Stimulated activated CD8-positive, alpha-beta memory T cell treated with anti-CD3 and anti-CD28 coated beads, Interleukin-7, amount 100 ng/mL, for 48 hours (primary cell): ENCODE measurements around the gene TNPO2.

Experiments
- DNase-seq, 2 donors: peaks; one replicate each; pipeline ENCODE4 v3.0.0-alpha.2; 2020; ENCODE audit warnings: low read depth in 1 of 2; ENCODE audit errors: extremely low read depth in 1 of 2

TNPO2 gene

DNA sequence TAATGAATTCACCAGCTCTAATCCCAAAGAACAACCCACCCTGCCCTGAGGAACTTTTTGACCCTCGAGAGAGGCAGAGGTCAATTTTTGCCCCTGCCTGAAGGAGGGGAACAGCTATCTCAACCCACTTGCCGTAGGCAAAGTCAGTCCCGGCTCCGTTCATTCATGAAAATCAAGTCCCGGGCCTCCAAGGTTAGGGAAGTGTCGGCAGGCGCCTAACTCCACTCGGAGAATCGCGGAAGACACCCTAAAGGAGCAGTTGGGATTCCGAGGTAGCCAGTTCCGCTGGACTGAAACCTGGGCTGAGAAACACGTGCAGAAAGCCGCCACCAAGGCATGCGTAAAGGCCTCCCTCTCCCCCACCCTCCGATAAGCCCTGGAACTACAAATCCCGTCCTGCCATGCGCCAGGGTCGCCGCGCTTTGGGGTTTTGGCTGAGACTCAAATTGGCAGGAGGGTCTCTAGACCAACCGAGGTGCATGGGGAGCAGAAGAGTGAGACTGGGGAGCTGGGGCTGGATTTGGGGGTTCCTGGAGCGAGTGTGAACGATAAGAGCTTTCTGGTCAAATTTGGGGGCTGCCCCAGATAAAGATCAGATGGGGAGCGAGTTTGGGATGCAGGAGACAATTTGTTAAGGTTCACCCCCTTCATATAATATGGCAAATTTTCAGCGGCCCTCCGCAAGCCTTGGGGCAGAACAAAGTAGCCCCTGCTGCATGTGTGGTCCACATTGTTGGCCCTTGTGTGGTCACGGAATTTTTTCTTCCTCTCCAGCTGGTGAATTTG lies at the start of gene TNPO2:
TNPO2 (minus strand) TSS at position 292 of the 786 bp plus-strand sequence. CDS start 2,955 bp downstream, outside the sequence.
- peak; percentile 52 to 72 for DNase-seq

GRCh38 chr19:12772323-12772722 lies 48.6 kb upstream of the TNPO2 start:
- DNase-seq: no peak

DNA sequence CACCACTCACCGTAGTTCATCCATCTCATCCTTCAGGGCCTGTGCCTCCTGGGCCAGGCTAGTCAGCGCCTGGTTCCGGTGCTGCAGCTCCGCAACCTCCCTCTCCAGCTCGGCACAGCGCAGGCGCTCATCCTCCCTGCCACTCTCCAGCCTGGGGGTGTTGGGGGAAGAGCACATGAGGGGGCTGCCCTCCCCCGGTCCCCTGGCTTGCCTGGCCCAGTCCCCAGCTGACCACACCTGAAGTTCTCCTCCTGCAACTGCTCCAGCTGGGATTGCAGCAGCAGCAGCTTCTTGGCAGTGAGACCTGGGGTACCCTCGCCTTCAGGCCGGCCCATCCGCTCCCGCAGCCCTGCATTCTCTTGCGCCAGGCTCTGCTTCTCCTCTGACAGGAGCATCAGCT lies 47.2 kb upstream of the TNPO2 start:
- no peak for DNase-seq

- no peak for DNase-seq
Measured at GRCh38 chr19:12769689-12770088, 46.0 kb upstream of the TNPO2 start.

- DNase-seq: no peak
Measured at GRCh38 chr19:12767666-12768065, 43.9 kb upstream of the TNPO2 start.

DNA sequence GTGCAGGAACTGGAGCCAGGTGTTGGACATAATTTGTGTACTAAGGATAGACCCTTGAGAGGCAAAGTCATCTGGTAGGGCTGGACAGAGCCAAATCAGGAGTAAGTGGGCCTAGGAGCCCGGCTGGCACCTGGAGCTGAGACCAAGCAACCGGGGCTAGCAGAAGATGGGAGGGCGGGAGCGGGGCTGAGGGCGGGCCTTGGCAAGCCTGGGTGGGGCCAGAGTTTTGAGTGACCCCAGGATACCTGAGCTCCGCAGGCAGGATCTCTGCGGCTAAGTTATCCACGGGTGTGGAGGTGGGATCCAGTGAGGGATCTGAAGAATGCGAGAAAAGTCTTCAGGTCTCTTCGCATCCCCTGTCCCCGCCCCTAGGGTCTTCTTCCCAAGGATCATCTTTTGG lies 43.4 kb upstream of the TNPO2 start:
- DNase-seq: no peak

DNA sequence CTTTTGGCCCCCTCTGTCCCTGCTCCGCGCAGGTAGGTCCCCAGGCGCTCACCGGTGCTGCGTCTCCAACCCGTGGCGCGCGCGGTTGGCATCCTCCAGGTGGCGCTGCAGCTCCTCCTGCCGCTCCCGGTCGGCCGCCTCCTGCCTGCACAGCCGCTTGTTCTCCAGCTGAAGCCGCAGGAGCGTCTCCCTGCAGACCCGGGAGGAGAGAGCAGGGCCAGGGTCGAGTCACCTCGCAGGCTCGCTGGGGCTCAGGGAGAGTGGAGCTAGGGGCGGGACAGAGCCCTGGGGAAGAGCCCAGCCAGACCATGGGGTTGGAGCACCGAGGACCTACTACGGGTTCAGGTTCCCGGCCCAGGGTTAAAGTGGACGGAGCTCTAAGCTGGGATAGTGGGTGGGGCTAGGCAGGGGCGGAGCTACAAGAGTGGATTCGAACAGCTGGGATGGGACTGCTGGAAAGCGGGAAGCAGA lies 42.4 kb upstream of the TNPO2 start:
- DNase-seq: peak; percentile 50 to 60

DNA sequence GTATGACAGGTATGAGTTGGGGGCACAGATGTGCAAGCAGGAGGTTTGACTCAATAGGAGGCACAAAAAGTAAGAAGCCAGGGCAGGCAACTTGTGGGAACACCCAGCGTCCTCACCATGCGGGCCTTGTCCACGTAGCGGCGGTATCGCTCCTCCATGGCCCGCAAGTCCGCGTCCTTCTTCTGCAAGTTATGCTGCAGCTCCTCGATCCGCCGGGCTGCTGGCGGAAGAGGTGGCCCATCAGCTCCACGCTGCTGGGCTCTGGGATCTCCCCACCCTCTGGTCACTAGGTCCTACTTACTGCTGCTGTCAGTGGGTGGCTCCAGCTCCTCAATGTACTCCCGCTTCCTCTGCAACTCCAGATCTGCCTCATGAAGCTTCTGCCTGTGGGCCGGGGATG lies 41.0 kb upstream of the TNPO2 start:
- DNase-seq: no peak

- DNase-seq: no peak
Measured at GRCh38 chr19:12763100-12763499, 39.4 kb upstream of the TNPO2 start.

- DNase-seq: no peak
Measured at GRCh38 chr19:12759686-12760085, 36.0 kb upstream of the TNPO2 start.

GRCh38 chr19:12757544-12758274 lies 34.0 kb upstream of the TNPO2 start:
- DNase-seq: peak in 1 of 2 donors; percentile 47

- no peak for DNase-seq
Measured at GRCh38 chr19:12756150-12756883, 32.6 kb upstream of the TNPO2 start.

DNA sequence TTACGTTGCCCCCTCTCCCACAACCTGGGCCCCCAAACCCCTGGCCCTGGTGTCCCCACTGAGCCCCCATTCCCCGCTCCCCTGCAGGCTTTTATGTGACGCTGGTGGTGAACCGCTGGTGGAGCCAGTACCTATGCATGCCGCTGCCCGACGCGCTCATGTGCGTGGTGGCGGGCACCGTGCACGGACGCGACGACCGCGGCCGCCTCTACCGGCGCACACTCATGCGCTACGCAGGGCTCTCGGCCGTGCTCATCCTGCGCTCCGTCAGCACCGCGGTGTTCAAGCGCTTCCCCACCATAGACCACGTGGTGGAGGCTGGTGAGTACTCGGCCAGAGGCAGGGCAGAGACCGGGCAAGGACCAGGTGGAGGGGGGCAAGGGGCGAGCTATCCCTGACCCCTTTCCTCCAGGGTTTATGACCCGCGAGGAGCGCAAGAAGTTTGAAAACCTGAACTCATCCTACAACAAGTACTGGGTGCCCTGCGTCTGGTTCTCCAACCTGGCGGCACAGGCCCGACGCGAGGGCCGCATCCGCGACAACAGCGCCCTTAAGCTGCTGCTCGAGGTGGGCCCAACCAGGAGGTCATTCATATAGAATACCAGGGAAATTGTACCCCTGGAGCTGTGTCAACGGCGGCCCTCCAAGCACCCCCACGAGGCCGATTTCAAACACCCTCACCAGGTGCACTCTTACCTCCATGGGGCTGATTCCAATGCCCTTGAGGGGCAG lies 30.9 kb upstream of the TNPO2 start:
- DNase-seq: no peak

DNA sequence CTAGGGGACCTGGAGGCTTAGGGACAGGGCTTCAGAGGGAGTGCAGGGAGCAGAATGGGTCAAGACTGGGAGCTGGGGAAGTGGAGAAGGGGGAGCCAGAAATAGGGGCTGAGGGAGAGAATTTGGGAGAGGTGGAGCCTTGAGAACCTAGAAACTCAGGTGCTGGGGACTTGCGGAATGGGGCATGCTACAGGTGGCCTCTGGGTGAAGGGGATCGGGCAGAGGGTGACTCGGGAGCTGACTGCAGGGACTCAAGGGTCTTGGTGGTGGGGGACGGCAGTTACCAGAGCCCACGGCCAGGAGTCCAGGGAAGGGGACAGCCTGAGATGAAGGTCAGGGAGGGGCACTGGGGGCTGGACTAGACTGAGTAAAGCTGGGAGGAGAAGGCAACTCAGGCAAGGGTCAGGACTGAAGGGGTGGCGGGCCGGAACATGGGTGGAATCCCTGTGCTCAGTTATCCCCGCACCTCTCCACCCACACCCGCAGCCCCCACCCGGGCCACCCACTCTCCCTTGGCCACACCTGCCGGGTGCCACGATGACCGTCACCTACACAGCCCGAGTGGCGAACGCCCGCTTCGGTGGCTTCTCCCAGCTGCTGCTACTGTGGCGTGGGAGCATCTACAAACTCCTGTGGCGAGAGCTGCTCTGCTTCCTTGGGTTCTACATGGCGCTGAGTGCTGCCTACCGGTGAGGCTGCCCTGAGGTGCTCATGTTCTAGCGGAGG lies 28.5 kb upstream of the TNPO2 start:
- no peak for DNase-seq

DNA sequence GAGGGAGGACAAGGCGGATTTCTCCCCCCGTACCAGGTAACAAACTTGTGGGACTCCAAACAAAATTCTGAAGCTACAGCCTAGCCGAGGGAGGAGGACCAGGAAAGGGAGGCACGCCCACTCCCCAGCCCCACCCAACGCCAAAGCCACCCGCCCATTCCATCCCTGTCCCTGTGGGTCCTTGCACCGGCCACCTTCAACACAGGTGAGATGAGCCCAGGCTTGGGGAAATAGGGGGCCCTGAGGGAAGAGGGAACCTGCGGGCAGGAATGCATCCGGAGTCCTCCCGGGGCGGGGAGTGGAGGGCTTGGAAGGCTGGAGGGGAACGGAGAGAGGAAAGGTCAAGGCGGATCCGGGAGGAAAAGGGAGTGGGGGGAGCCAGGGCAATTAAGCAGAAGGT lies 27.9 kb upstream of the TNPO2 start, which contains the start of gene BEST2:
BEST2 (plus strand) TSS at position 157 of the 400 bp plus-strand sequence. CDS start 802 bp downstream, outside the sequence.
- no peak for DNase-seq

- DNase-seq: no peak
Measured at GRCh38 chr19:12750851-12751250, 27.1 kb upstream of the TNPO2 start.

- no peak for DNase-seq
Measured at GRCh38 chr19:12749938-12750521, 26.3 kb upstream of the TNPO2 start.

DNA sequence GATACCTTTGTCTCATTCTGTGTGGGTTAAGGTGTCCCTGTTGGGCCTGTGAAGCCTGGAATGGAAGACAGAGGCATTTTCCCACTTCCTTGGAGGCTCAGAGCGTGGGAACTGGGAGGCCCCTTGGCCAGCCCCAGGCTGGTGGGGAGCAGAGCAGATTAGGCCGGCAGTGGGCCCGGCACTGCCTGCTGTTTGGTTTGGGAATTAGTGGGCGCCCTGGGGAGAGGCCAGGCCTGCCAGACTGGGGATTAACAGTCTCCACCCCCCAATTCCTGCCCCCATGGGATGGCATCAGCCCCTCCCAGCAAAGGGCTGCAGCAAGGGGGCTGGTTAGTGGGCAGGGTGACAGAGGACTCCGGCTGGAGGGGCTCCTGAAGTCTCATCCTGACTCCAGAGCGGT lies 24.8 kb upstream of the TNPO2 start:
- DNase-seq: no peak

DNA sequence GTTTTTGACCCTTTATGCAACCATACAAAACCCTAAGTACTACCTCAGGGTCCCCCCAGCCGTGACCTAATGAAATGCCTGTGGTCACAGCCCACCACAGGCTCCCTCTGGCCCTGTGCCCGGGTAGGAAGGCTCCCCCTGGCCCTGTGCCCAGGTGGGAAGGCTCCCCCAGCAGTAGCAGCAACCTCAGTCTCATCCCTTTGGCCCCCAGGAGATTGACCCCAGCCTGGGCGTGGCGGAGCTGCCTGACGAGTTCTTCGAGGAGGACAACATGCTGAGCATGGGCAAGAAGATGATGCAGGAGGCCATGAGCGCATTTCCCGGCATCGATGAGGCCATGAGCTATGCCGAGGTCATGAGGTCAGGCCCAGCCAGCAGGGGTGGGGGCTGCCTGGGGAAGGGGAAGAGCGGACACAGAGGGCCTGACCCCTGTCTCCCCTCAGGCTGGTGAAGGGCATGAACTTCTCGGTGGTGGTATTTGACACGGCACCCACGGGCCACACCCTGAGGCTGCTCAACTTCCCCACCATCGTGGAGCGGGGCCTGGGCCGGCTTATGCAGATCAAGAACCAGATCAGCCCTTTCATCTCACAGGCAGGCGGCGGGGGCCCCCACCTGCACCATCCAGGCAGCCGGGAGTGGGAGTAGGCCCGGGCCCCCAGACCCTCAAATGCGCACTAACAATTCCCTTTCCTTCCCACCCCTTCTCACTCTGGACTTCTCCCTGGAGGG lies 21.6 kb upstream of the TNPO2 start:
- no peak for DNase-seq
